Ascending aorta (tissue), 2 donors: Measurements from ENCODE around the gene RASD1. TPM values are rescaled to one million over a fixed set of nuclear protein-coding genes. Genes with fewer than 3 reads are reported as not detected.

Experiments used
- DNase-seq, 2 donors: peaks; one replicate each; pipeline ENCODE4 v3.0.0-alpha.2; 2019; ENCODE audit warnings: low spot score in 2 of 2
- H3K27ac ChIP-seq, 2 donors: fragments of 200-600 bp; sonication (generic); one replicate each; pipeline ENCODE4 v1.5.1; 2016 to 2017; ENCODE audit warnings: mild to moderate bottlenecking in 1 of 2
- H3K27me3 ChIP-seq: fragments of 200-600 bp; sonication (generic); one replicate; pipeline ENCODE4 v1.5.1; 2017
- H3K36me3 ChIP-seq, 2 donors: fragments of 200-600 bp; sonication (generic); one replicate each; pipeline ENCODE4 v1.5.1; 2016
- H3K4me1 ChIP-seq, 2 donors: fragments of 200-600 bp; sonication (generic); one replicate each; pipeline ENCODE4 v1.5.1; 2016 to 2017; ENCODE audit warnings: mild to moderate bottlenecking in 1 of 2
- H3K4me3 ChIP-seq, 2 donors: fragments of 200-600 bp; sonication (generic); one replicate each; pipeline ENCODE4 v1.5.1; 2016 to 2017; ENCODE audit warnings: mild to moderate bottlenecking in 1 of 2
- H3K9me3 ChIP-seq, 2 donors: fragments of 200-600 bp; sonication (generic); one replicate each; pipeline ENCODE4 v1.5.1; 2016
- intact Hi-C: fragments of 100-400 bp; cut with DNase I; formaldehyde crosslinking; loops from one replicate; pipeline ENCODE4 v1.15.1; 2023
- total RNA-seq: library from RNA; depleted of rRNA; stranded (reverse); fragments of >200 nt; gene quantifications from one replicate; pipeline ENCODE4 v1.1.0, GENCODE V29; 2016
- TF ChIP-seq, protein P1 (sequence below), 3 experiments: fragments of 200-600 bp in 2 of 3; fragments of 450-650 bp in 1 of 3; sonication (generic) in 2 of 3; IDR thresholded peaks; one replicate each; pipeline ENCODE4 v1.5.1; 2016 to 2019; ENCODE audit warnings: antibody characterized with exemption in 3 of 3, mild to moderate bottlenecking in 1 of 3, moderate library complexity in 1 of 3

RASD1 gene
- total RNA-seq, 1 donor from 2014 or later, result 293 TPM

DNA sequence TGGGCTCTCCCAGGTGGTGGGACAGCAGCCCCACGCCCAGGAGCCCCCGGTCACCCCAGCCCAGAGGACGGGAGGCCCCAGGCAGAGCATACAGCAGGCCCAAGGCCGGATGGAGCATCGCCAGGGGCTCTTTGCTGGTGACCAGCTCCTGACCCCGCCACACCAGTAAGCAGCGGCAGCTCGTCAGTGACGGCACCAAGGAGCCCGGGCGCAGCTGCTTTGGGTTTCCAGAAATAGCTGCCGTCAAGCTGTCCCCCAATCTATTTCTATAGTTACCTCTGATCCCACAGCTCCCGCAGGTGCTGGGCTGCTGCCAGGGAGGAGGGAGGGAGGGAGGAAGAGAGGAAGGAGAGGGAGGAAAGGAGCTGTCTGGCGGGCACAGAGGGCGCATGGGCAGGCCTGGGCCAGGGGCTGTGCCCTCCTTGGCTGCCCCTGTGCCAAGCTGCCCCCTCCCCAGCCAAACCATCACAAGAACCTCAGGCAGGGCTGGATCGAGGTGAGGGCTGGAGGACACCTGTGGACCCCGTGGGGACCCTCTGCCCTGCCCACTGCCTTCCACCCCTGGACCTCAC lies 10.8 kb upstream of the RASD1 start:
- no peak for DNase-seq
- intact Hi-C loops, result no loop called here
- Histone ChIP-seq H3K4me3 (no peak overlapping the region), H3K36me3 (no peaks in the 10 kb centered on the region), H3K27ac (no peak overlapping the region), H3K4me1 (peaks cover 0 to 3% of the 10 kb centered on the region in 2 donors), H3K9me3 (no peaks in the 10 kb centered on the region), H3K27me3 (no peaks in the 10 kb centered on the region)
- TF ChIP-seq, protein P1, sequence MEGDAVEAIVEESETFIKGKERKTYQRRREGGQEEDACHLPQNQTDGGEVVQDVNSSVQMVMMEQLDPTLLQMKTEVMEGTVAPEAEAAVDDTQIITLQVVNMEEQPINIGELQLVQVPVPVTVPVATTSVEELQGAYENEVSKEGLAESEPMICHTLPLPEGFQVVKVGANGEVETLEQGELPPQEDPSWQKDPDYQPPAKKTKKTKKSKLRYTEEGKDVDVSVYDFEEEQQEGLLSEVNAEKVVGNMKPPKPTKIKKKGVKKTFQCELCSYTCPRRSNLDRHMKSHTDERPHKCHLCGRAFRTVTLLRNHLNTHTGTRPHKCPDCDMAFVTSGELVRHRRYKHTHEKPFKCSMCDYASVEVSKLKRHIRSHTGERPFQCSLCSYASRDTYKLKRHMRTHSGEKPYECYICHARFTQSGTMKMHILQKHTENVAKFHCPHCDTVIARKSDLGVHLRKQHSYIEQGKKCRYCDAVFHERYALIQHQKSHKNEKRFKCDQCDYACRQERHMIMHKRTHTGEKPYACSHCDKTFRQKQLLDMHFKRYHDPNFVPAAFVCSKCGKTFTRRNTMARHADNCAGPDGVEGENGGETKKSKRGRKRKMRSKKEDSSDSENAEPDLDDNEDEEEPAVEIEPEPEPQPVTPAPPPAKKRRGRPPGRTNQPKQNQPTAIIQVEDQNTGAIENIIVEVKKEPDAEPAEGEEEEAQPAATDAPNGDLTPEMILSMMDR (IDR thresholded peaks at IDR 0.05), result no peak

DNA sequence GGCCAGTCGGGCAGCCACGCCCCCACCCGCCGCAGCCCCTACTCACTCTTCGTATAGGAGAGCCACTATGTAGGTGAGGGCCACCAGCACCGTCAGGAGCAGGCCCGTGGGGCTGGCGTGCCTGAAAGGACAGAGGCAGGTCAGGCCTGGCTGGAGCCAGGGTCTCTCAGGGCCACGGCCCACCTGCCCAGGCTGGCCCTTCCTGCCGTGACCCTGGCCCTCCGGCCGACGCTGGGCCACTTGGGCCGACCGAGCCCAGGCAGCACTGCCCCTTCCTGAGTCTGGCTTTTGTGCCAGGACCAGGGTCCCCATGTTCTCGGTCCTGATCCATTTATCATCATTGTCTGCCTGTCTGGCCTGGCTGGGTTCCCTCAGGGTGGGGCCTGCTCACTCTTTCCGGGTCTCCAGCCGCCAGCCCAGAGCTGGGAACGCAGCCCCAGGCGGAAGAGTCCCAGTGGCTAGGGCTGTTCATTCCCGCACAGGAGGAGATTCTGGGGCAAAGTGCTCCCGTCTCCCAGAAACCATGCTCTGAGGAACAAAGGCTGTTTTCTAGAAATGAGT lies 10.1 kb upstream of the RASD1 start:
- no peaks in the 10 kb centered on the region for H3K4me1 ChIP-seq
- intact Hi-C loops, result no loop called here
- H3K9me3 ChIP-seq, result no peaks in the 10 kb centered on the region
- H3K27ac ChIP-seq, result no peak overlapping the region
- no peaks in the 10 kb centered on the region for H3K36me3 ChIP-seq
- no peak overlapping the region for H3K4me3 ChIP-seq
- TF ChIP-seq, protein P1 (IDR thresholded peaks at IDR 0.05), result no peak
- no peaks in the 10 kb centered on the region for H3K27me3 ChIP-seq
- no peak for DNase-seq

DNA sequence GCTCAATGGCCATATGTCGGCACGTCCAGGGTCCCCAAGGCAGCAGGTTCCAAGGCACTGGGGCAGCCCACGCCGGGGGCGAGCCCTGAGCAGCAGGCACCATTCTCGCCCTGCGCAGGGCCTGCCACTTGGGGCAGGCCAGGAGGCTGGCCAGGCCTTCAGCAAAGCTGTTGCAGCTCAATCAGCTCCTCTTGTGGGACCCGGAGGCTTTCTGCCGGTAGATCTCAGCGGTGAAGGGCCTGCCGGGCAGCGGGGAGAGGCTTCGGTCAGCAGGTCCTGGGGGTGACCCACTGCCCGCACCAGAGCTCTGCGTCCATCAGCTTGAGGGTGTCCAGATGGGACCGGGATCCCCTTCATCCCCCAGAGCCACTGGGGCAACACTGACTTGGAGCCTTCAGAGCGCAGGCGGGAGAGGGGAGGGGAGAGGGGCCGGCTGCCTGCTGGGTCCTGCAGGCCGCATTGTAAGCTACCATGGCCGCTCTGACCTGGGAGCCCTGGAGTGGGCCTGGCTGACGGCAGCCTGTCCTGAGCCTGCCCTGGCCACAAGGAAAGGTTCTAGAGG lies 9.5 kb upstream of the RASD1 start:
- intact Hi-C loops, result no loop called here
- DNase-seq, result no peak
- Histone ChIP-seq H3K9me3 (no peaks in the 10 kb centered on the region), H3K4me3 (no peak overlapping the region), H3K27ac (no peak overlapping the region), H3K36me3 (no peaks in the 10 kb centered on the region), H3K27me3 (no peaks in the 10 kb centered on the region), H3K4me1 (no peaks in the 10 kb centered on the region)
- TF ChIP-seq, protein P1 (IDR thresholded peaks at IDR 0.05), result no peak

DNA sequence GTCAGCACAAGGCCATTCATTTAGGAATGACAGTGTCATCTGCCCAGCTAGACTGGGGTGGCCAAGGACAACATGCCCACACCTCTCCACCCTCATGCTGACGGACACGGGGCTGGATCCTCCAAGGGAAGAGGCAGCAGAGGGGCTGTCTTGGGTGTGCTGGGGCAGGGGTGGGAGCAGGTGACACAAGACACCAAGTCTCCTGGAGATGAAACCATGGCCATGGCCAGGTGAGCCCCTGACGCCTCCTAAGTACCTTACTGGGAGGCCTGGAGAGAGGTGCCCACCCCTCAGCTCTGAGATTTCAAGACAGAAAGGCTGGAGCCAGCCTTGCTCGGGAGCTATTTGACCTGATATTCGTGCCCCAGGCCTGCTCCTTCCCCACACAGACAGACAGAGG lies 9.0 kb upstream of the RASD1 start:
- Histone ChIP-seq H3K9me3 (no peaks in the 10 kb centered on the region), H3K36me3 (no peaks in the 10 kb centered on the region), H3K4me3 (no peak overlapping the region), H3K27ac (no peak overlapping the region), H3K27me3 (no peaks in the 10 kb centered on the region), H3K4me1 (no peaks in the 10 kb centered on the region)
- TF ChIP-seq, protein P1 (IDR thresholded peaks at IDR 0.05), result no peak
- no peak for DNase-seq
- intact Hi-C loops, result no loop called here

DNA sequence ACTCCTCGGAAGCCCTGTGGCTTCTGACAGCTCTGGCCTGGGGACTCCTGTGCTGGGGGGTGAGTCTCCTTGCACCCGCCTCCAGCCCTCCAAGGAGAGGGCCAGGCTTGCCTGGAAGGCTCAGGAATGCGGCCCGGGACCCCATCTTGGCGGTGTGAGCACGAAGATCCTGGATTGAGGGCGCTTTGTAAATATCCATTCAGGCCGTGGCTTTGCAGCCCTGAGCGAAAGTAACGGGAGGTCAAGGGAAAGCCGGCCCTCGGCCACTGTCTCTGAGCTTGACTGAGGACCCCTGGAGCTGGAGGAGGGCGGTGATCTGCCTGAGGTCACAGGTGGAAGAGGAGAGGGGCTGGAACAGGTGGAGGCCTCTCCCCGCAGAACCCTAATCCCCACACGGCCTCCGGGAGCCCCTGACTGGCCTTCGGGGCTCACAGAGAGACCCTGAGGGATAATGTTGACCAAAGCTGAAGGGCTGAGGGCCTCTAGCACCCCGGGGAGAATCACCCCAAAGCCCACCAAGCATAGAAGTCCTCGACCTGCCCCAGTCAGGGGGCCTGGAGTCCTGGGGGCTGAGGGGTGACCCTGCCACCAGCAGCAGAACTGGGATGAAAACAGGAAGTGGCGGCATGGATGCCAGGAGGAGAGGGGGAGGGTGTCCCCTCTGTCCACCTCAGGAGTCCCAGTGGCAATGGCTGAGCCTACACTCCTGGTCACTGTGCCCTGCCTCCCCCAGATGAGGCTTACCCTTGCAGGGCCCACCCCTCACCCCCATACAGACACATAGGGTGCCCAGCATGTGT lies 8.3 kb upstream of the RASD1 start:
- intact Hi-C loops, result no loop called here
- no peak overlapping the region for H3K4me3 ChIP-seq
- H3K36me3 ChIP-seq, result no peaks in the 10 kb centered on the region

More for the DNA sequence above, 8.3 kb upstream of the RASD1 start:
- Histone ChIP-seq H3K9me3 (no peaks in the 10 kb centered on the region), H3K27me3 (no peaks in the 10 kb centered on the region), H3K27ac (no peak overlapping the region), H3K4me1 (no peaks in the 10 kb centered on the region)
- TF ChIP-seq, protein P1 (IDR thresholded peaks at IDR 0.05), result no peak
- DNase-seq, result no peak
